ENCODE results near the gene KCNH1. TPM values are rescaled to one million over a fixed set of nuclear protein-coding genes. Genes with fewer than 3 reads are reported as not detected.

Gene KCNH1
- total RNA-seq, 1 experiment from 2014 or later, result 0.17 TPM

DNA sequence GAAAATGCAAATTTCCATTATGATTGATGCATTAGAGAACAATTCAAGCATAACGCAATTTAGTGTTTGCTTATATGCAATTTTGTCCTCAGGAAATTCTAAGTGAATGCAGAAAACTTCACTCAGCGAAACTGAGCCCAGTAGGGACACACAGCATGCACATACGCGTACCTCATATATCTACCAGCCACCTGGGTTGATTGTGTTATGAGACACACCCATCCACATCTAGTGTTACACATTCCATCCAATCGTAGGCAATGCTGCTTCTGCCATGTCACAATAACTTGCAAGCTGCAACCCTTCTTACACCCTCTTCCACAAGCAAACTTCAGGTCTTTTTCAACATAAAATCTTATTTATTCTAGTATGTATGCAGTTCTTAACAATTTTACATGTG lies 492.4 kb downstream of the KCNH1 start:
- ChIA-PET CTCF (no interaction called here), POLR2A (no interaction called here)
- ATAC-seq, result no peak
- Mint-ChIP-seq H3K27ac (no peak overlapping the region), H3K9me3 (no peaks in the 10 kb centered on the region), H3K4me1 (no peaks in the 10 kb centered on the region), H3K27me3 (ENCODE audit: low read depth) (no peaks in the 10 kb centered on the region), H3K36me3 (no peaks in the 10 kb centered on the region), H3K4me3 (no peak overlapping the region)
- TF ChIP-seq, protein P1, sequence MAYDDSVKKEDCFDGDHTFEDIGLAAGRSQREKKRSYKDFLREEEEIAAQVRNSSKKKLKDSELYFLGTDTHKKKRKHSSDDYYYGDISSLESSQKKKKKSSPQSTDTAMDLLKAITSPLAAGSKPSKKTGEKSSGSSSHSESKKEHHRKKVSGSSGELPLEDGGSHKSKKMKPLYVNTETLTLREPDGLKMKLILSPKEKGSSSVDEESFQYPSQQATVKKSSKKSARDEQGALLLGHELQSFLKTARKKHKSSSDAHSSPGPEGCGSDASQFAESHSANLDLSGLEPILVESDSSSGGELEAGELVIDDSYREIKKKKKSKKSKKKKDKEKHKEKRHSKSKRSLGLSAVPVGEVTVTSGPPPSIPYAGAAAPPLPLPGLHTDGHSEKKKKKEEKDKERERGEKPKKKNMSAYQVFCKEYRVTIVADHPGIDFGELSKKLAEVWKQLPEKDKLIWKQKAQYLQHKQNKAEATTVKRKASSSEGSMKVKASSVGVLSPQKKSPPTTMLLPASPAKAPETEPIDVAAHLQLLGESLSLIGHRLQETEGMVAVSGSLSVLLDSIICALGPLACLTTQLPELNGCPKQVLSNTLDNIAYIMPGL (CRISPR knock-in tag; IDR thresholded peaks at IDR 0.05), result no peak
- TF ChIP-seq EMX1 (CRISPR knock-in tag; IDR thresholded peaks at IDR 0.05), result no peak
- TF ChIP-seq GABPB1 (CRISPR knock-in tag; IDR thresholded peaks at IDR 0.05), result no peak
- TF ChIP-seq ZNF232 (CRISPR knock-in tag; IDR thresholded peaks at IDR 0.05), result no peak
- TF ChIP-seq, protein P2, sequence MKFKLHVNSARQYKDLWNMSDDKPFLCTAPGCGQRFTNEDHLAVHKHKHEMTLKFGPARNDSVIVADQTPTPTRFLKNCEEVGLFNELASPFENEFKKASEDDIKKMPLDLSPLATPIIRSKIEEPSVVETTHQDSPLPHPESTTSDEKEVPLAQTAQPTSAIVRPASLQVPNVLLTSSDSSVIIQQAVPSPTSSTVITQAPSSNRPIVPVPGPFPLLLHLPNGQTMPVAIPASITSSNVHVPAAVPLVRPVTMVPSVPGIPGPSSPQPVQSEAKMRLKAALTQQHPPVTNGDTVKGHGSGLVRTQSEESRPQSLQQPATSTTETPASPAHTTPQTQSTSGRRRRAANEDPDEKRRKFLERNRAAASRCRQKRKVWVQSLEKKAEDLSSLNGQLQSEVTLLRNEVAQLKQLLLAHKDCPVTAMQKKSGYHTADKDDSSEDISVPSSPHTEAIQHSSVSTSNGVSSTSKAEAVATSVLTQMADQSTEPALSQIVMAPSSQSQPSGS (CRISPR knock-in tag; IDR thresholded peaks at IDR 0.05; ENCODE audit: borderline replicate concordance, low read depth), result no peak
- no peak for TF ChIP-seq GTF2I (CRISPR knock-in tag; conservative IDR thresholded peaks at IDR 0.05)
- no peak for TF ChIP-seq NR3C1 (CRISPR knock-in tag; conservative IDR thresholded peaks at IDR 0.05; ENCODE audit: low read depth)
- TF ChIP-seq, protein P3, sequence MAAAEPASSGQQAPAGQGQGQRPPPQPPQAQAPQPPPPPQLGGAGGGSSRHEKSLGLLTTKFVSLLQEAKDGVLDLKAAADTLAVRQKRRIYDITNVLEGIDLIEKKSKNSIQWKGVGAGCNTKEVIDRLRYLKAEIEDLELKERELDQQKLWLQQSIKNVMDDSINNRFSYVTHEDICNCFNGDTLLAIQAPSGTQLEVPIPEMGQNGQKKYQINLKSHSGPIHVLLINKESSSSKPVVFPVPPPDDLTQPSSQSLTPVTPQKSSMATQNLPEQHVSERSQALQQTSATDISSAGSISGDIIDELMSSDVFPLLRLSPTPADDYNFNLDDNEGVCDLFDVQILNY (CRISPR knock-in tag; IDR thresholded peaks at IDR 0.05), result no peak
- no peak for TF ChIP-seq ZNF423 (CRISPR knock-in tag; IDR thresholded peaks at IDR 0.05)
- no peak for TF ChIP-seq CREM (CRISPR knock-in tag; IDR thresholded peaks at IDR 0.05)
- TF ChIP-seq, protein P4, sequence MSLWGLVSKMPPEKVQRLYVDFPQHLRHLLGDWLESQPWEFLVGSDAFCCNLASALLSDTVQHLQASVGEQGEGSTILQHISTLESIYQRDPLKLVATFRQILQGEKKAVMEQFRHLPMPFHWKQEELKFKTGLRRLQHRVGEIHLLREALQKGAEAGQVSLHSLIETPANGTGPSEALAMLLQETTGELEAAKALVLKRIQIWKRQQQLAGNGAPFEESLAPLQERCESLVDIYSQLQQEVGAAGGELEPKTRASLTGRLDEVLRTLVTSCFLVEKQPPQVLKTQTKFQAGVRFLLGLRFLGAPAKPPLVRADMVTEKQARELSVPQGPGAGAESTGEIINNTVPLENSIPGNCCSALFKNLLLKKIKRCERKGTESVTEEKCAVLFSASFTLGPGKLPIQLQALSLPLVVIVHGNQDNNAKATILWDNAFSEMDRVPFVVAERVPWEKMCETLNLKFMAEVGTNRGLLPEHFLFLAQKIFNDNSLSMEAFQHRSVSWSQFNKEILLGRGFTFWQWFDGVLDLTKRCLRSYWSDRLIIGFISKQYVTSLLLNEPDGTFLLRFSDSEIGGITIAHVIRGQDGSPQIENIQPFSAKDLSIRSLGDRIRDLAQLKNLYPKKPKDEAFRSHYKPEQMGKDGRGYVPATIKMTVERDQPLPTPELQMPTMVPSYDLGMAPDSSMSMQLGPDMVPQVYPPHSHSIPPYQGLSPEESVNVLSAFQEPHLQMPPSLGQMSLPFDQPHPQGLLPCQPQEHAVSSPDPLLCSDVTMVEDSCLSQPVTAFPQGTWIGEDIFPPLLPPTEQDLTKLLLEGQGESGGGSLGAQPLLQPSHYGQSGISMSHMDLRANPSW (CRISPR knock-in tag; conservative IDR thresholded peaks at IDR 0.05; ENCODE audit: low read depth), result no peak
- TF ChIP-seq ZBTB43 (CRISPR knock-in tag; IDR thresholded peaks at IDR 0.05), result no peak
- TF ChIP-seq, protein P5, sequence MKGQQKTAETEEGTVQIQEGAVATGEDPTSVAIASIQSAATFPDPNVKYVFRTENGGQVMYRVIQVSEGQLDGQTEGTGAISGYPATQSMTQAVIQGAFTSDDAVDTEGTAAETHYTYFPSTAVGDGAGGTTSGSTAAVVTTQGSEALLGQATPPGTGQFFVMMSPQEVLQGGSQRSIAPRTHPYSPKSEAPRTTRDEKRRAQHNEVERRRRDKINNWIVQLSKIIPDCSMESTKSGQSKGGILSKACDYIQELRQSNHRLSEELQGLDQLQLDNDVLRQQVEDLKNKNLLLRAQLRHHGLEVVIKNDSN (CRISPR knock-in tag; IDR thresholded peaks at IDR 0.05), result no peak
- TF ChIP-seq TEAD4 (CRISPR knock-in tag; IDR thresholded peaks at IDR 0.05), result no peak
- TF ChIP-seq FOXJ3 (CRISPR knock-in tag; IDR thresholded peaks at IDR 0.05; ENCODE audit: borderline replicate concordance), result no peak
- no peak for TF ChIP-seq NR1H2 (CRISPR knock-in tag; IDR thresholded peaks at IDR 0.05)
- TF ChIP-seq KAT7 (CRISPR knock-in tag; IDR thresholded peaks at IDR 0.05; ENCODE audit: borderline replicate concordance), result no peak
- no peak for TF ChIP-seq ZNF121 (CRISPR knock-in tag; IDR thresholded peaks at IDR 0.05)
- no peak for TF ChIP-seq ETV6 (CRISPR knock-in tag; IDR thresholded peaks at IDR 0.05)
- no peak for TF ChIP-seq E2F4 (CRISPR knock-in tag; IDR thresholded peaks at IDR 0.05; ENCODE audit: borderline replicate concordance, low read depth)
- DNase-seq (ENCODE audit: low spot score), result no peak
